ENCODE data around the gene TNK1. TPM values are rescaled to one million over a fixed set of nuclear protein-coding genes. Genes with fewer than 3 reads are reported as not detected.
"Not testable (repeated sequence)": the region's sequence is repeated elsewhere in the genome, so short reads cannot be mapped to it uniquely, and the experiment has no call there.

TNK1 gene
- total RNA-seq, 1 donor from 2014 or later: 0.43 TPM

DNA sequence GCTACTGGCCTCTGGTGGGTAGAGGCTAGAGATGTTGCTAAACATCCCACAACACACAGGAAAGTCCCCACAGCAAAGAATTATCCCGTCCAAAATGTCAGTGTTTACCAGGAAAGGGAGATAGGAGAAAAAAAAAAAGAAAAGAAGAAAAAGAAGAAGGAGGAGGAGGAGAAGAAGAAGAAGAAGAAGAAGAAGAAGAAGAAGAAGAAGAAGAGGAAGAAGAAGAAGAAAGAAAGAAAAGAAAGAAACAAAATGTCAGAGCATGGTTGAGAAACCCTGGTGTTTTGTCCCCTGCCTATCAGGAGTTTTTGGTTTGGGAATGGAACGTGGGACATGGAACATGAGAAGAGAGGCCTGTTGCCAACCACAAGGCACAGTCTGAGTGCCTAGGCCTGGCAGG, 23.5 kb upstream of the TNK1 start:
- peaks cover 11 to 27% of the 10 kb centered on the region in 2 donors for H3K4me1 ChIP-seq
- no peaks in the 10 kb centered on the region for H3K36me3 ChIP-seq
- intact Hi-C loops (cut with DNase I): no loop called here
- H3K27me3 ChIP-seq: no peaks in the 10 kb centered on the region
- no peak overlapping the region for H3K27ac ChIP-seq
- DNase-seq (ENCODE audit: low spot score in 2 of 2): no peak
- H3K4me3 ChIP-seq: no peak overlapping the region
- no peaks in the 10 kb centered on the region for H3K9me3 ChIP-seq
- no peak for TF ChIP-seq CTCF (IDR thresholded peaks at IDR 0.05)

DNA sequence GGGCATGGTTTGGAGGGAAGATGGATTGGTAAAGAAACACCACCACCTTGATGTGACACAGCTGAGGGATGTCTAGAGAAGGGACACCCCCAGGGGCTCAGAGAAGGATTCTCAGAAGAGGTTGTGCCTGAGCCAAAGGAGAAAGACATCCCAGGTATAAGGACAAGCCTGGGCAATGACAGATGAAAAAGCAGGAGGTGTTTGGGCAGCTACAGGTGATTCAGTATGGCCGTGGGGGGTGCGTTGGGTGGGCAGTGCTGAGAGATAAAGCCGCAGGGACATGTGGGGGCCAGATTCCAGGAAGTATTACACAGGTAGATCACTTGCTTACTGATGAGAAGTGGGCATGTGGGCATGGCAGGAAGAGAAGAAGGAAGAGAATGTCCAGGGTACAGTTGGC, 19.0 kb upstream of the TNK1 start:
- no peak for TF ChIP-seq CTCF (IDR thresholded peaks at IDR 0.05)
- no peaks in the 10 kb centered on the region for H3K9me3 ChIP-seq
- no peaks in the 10 kb centered on the region for H3K27me3 ChIP-seq
- no peak overlapping the region for H3K4me3 ChIP-seq
- no peaks in the 10 kb centered on the region for H3K36me3 ChIP-seq
- DNase-seq (ENCODE audit: low spot score in 2 of 2): no peak
- no peak overlapping the region for H3K27ac ChIP-seq
- intact Hi-C loops (cut with DNase I): no loop called here
- H3K4me1 ChIP-seq: no peaks in the 10 kb centered on the region

- no peak for DNase-seq (ENCODE audit: low spot score in 2 of 2)
- H3K36me3 ChIP-seq: no peaks in the 10 kb centered on the region
- H3K4me1 ChIP-seq: no peaks in the 10 kb centered on the region
- no peak overlapping the region for H3K4me3 ChIP-seq
- TF ChIP-seq CTCF (IDR thresholded peaks at IDR 0.05): no peak
- H3K27ac ChIP-seq: no peak overlapping the region
- no peaks in the 10 kb centered on the region for H3K9me3 ChIP-seq
- no peaks in the 10 kb centered on the region for H3K27me3 ChIP-seq
- intact Hi-C loops (cut with DNase I): no loop called here
Measured at GRCh38 chr17:7363311-7363710, 17.6 kb upstream of the TNK1 start.

DNA sequence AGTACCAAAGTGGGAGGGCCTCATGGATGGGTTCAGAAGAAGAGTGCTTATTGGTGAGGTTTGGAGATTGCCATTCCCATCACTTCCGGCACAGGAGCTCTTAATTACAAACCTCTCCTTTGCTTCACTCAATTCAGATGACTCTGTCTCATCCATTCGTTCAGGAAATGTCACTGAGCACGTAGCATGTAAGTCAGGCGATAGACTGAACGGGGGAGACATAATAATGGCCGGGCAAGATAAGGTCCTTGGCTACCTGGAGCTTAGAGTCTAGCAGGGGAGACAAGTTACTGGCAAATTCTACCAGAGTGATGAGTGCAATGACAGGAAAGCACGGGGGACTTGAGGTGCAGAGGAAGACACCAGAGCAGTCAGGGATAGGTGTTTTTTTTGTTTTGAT, 14.9 kb upstream of the TNK1 start:
- H3K4me3 ChIP-seq; H3K4me1 ChIP-seq; H3K9me3 ChIP-seq; DNase-seq (ENCODE audit: low spot score in 2 of 2); H3K27ac ChIP-seq; intact Hi-C loops (cut with DNase I); H3K36me3 ChIP-seq; H3K27me3 ChIP-seq: not testable (repeated sequence)

- intact Hi-C loops (cut with DNase I): no loop called here
- TF ChIP-seq CTCF (IDR thresholded peaks at IDR 0.05): no peak
- H3K4me1 ChIP-seq: no peaks in the 10 kb centered on the region
- H3K27me3 ChIP-seq: no peaks in the 10 kb centered on the region
- no peak for DNase-seq (ENCODE audit: low spot score in 2 of 2)
- H3K4me3 ChIP-seq: no peak overlapping the region
- no peak overlapping the region for H3K27ac ChIP-seq
- no peaks in the 10 kb centered on the region for H3K36me3 ChIP-seq
- H3K9me3 ChIP-seq: no peaks in the 10 kb centered on the region
Measured at GRCh38 chr17:7367083-7367482, 13.8 kb upstream of the TNK1 start.

DNA sequence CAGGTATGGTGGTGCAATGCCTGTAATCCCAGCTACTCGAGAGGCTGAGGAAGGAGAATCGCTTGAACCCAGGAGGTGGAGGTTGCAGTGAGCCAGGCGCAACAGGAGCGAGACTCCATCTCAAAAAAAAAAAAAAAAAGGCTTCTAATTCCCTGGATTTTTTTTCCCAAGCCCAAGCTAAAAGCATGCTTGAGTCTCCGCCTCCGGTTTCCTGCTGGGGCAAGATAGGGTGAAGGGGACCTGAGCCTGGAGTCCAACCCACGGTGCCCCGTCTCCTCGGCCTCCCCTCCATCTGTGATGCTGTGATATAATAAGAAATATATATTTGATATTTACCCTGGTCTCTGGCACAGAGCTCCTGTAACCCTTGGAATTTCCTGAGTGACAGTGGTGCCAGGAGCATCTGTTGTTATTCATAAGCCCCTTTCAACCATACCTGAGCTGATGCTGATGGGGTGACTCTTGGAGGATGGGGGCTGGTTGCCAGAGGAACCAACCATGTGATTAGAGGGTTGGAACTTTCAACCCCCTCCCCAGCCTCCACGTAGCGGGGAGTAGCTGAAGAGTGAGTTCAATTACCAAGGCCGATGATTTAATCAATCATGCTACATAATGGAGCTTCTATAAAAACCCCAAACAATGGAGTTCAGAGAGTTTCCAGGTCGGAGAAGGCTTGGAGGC, 12.8 kb upstream of the TNK1 start:
- intact Hi-C loops (cut with DNase I): no loop called here

GRCh38 chr17:7368599-7368994, 12.3 kb upstream of the TNK1 start:
- intact Hi-C loops (cut with DNase I); H3K36me3 ChIP-seq; H3K9me3 ChIP-seq; H3K4me3 ChIP-seq; H3K27me3 ChIP-seq; H3K27ac ChIP-seq; H3K4me1 ChIP-seq; DNase-seq (ENCODE audit: low spot score in 2 of 2): not testable (repeated sequence)

More for the DNA sequence above, 12.8 kb upstream of the TNK1 start:
- no peaks in the 10 kb centered on the region for H3K27me3 ChIP-seq
- no peaks in the 10 kb centered on the region for H3K4me1 ChIP-seq
- no peak for TF ChIP-seq CTCF (IDR thresholded peaks at IDR 0.05)
- DNase-seq (ENCODE audit: low spot score in 2 of 2): no peak
- H3K9me3 ChIP-seq: no peaks in the 10 kb centered on the region
- H3K27ac ChIP-seq: no peak overlapping the region
- H3K36me3 ChIP-seq: no peaks in the 10 kb centered on the region
- no peak overlapping the region for H3K4me3 ChIP-seq
